SH-SY5Y (cell line): ENCODE results near the gene LOXL3.

Experiments
- GATA2 ChIP-seq: IDR thresholded peaks from 2 replicates; pipeline ENCODE4 v1.6.1; 2011; ENCODE audit warnings: mild to moderate bottlenecking, low read depth, low read length
- GATA3 ChIP-seq: IDR thresholded peaks from 2 replicates; pipeline ENCODE4 v1.6.1; 2011; ENCODE audit warnings: low read depth, mild to moderate bottlenecking, low read length, moderate library complexity

DNA sequence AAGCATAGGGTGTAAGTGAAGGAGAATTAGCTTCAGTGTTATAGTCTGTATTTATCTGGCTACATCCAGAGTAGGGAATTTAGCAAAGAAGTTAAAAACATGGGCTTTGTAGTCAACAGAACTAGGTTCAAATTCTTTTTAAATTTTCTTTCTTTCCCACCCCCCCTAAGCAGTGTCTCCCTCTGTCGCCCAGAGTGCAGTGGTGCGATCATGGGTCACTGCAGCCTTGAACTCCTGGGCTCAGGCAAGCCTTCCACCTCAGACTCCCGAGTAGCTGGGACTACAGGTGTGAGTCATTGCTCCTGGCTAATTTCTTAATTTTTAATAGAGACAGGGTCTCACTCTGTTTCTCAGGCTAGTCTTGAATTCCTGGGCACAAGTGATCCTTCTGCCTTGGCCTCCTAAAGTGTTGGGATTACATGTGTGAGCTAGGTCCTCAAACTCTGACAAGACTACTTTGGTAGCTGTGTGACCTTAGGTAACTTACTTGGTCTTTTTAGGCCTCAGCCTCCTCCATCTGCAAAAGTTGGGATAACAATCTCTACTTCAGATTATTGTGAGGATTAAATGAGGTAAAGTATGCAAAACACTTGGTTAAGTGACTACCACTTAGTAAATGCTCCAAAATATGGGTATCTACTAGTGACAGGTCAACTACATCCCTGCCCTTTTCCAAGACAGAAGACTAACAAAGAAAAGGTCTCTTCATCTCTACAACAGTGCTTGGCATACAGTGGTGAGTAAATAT, 18.6 kb upstream of the LOXL3 start:
- no peak for TF ChIP-seq GATA3
- TF ChIP-seq GATA2 = no peak
